ENCODE results near the gene ITPR1. TPM values are rescaled to one million over a fixed set of nuclear protein-coding genes. Genes with fewer than 3 reads are reported as not detected.
"Not testable (repeated sequence)": the region's sequence is repeated elsewhere in the genome, so short reads cannot be mapped to it uniquely, and the experiment has no call there.

The ITPR1 gene
- polyA plus RNA-seq, 1 of the 3 experiments (the other 2 are of a cell fraction): 5.9 TPM

DNA sequence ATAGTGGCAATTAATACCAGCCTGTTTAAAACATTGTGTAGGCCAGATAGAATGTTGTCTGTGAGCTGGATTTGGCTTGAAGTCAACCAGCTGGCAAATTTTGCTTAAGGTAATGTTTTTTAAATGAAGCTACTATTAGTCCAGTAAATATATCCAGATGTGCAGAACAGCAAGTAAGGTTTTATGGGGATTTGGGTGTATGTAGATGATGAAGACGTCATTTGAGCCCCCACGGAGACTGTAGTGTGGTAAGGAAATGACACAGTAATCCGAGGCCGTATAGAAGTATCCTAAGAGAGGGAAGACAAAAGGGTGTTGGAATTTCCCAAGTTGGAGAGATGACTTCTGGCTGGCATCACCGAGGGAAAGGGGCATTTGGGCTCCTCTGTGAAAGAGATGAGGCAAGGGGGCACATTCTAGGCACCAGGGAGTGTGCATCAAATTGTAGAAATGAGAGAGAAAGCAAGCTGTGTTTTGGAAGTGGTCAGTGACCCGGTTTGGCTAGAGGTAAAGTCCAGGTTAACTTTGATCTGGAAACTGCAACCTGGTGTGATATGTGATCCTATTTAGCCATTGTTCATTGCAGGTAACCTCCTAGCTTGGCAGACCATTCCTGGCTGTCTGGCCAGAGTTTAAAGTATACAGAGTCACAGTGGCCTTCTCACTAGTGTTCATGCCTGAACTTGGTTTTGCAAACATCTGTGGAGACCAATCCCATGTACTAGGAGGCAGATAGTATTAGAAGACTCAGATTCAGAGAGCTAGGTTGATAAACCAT, 104.2 kb downstream of the ITPR1 start (continued):
- TF ChIP-seq ELF1 (IDR thresholded peaks at IDR 0.05): no peak
- TF ChIP-seq JUND (IDR thresholded peaks at IDR 0.05): no peak

- not testable (repeated sequence) for H3K27me3 ChIP-seq (ENCODE audit: insufficient read depth)
Observed at GRCh38 chr3:4598232-4598631, 105.1 kb downstream of the ITPR1 start.

DNA sequence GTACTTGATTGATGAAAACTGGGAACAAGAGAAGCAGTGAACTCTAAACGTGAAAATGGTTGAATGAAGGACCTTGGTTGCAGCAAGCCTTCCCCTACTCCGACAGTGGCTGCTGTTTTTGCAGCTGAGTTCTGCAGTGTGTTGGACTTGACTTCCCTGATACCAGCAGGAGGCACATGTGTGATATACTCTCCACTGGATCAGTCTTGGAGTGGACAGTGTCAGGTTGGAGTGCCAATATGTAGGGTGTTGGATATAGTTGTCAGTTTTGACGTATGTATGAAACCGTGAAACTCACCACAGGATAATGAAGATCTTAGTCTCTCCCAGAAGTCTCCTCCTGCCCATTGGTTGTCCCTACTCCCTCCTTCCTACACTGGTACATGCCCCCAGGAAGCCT, 106.5 kb downstream of the ITPR1 start:
- TF ChIP-seq MEF2A (IDR thresholded peaks at IDR 0.05; ENCODE audit: borderline replicate concordance, low read depth): no peak
- TF ChIP-seq, protein P1, sequence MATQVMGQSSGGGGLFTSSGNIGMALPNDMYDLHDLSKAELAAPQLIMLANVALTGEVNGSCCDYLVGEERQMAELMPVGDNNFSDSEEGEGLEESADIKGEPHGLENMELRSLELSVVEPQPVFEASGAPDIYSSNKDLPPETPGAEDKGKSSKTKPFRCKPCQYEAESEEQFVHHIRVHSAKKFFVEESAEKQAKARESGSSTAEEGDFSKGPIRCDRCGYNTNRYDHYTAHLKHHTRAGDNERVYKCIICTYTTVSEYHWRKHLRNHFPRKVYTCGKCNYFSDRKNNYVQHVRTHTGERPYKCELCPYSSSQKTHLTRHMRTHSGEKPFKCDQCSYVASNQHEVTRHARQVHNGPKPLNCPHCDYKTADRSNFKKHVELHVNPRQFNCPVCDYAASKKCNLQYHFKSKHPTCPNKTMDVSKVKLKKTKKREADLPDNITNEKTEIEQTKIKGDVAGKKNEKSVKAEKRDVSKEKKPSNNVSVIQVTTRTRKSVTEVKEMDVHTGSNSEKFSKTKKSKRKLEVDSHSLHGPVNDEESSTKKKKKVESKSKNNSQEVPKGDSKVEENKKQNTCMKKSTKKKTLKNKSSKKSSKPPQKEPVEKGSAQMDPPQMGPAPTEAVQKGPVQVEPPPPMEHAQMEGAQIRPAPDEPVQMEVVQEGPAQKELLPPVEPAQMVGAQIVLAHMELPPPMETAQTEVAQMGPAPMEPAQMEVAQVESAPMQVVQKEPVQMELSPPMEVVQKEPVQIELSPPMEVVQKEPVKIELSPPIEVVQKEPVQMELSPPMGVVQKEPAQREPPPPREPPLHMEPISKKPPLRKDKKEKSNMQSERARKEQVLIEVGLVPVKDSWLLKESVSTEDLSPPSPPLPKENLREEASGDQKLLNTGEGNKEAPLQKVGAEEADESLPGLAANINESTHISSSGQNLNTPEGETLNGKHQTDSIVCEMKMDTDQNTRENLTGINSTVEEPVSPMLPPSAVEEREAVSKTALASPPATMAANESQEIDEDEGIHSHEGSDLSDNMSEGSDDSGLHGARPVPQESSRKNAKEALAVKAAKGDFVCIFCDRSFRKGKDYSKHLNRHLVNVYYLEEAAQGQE (IDR thresholded peaks at IDR 0.05; ENCODE audit: low read depth, low read length): no peak
- TF ChIP-seq GATA2 (CRISPR knock-in tag; IDR thresholded peaks at IDR 0.05): no peak
- TF ChIP-seq GABPA (IDR thresholded peaks at IDR 0.05; ENCODE audit: low read depth): no peak
- TF ChIP-seq TEAD4 (IDR thresholded peaks at IDR 0.05; ENCODE audit: borderline replicate concordance, insufficient read depth): no peak
- TF ChIP-seq CTCF (IDR thresholded peaks at IDR 0.05): no peak
- no peak for TF ChIP-seq RAD21 (IDR thresholded peaks at IDR 0.05; ENCODE audit: low read length)
- no peak for TF ChIP-seq PBX3 (IDR thresholded peaks at IDR 0.05)
- TF ChIP-seq TCF12 (IDR thresholded peaks at IDR 0.05): no peak
- no peak for TF ChIP-seq YY1 (IDR thresholded peaks at IDR 0.05; ENCODE audit: low read depth)
- TF ChIP-seq, protein P2, sequence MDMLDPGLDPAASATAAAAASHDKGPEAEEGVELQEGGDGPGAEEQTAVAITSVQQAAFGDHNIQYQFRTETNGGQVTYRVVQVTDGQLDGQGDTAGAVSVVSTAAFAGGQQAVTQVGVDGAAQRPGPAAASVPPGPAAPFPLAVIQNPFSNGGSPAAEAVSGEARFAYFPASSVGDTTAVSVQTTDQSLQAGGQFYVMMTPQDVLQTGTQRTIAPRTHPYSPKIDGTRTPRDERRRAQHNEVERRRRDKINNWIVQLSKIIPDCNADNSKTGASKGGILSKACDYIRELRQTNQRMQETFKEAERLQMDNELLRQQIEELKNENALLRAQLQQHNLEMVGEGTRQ (IDR thresholded peaks at IDR 0.05; ENCODE audit: borderline replicate concordance, low read depth, low read length): no peak
- TF ChIP-seq RFX5 (IDR thresholded peaks at IDR 0.05; ENCODE audit: low read length): no peak
- TF ChIP-seq FOXJ3 (CRISPR knock-in tag; IDR thresholded peaks at IDR 0.05): no peak
- TF ChIP-seq TAF1 (IDR thresholded peaks at IDR 0.05; ENCODE audit: borderline replicate concordance, low read depth, low read length): no peak
- no peak for TF ChIP-seq FOXM1 (IDR thresholded peaks at IDR 0.05; ENCODE audit: low read depth)
- no peak for TF ChIP-seq POLR2AphosphoS5 (IDR thresholded peaks at IDR 0.05; ENCODE audit: low read depth, low read length)
- TF ChIP-seq JUND (IDR thresholded peaks at IDR 0.05): no peak
- H3K4me3 ChIP-seq (ENCODE audit: low read depth in 2 of 2, low read length in 1 of 2): no peak overlapping the region
- no peak overlapping the region for H3K9ac ChIP-seq
- ChIA-PET CTCF (interaction anchor here (1.9 to 3.0 kb wide), 2 partner anchors 24 to 33 kb away, joined by 4 to 11 read pairs; no protein-coding TSS in a partner anchor), POLR2A (no interaction called here)
- no peaks in the 10 kb centered on the region for H3K27me3 ChIP-seq (ENCODE audit: insufficient read depth)
- no peak overlapping the region for H3K4me2 ChIP-seq
- no peaks in the 10 kb centered on the region for H3K9me3 ChIP-seq
- WGBS (ENCODE audit: low lambda C conversion rate): 93% methylated on average over 4 of the region's 4 CpGs
- no peaks in the 10 kb centered on the region for H3K9me2 ChIP-seq
- H2AFZ ChIP-seq (ENCODE audit: low read depth): no peak overlapping the region
- H3F3A ChIP-seq (replicated peaks; ENCODE audit: insufficient read depth): no peaks in the 10 kb centered on the region
- no peaks in the 10 kb centered on the region for H4K20me1 ChIP-seq (ENCODE audit: insufficient read depth)
- no peak for DNase-seq
- H3K4me1 ChIP-seq (ENCODE audit: control insufficient read depth in 1 of 2, insufficient read depth in 2 of 2, low read depth in 1 of 2, low read length in 1 of 2): peaks cover 0 to 22% of the 10 kb centered on the region in 2 experiments; a peak in 2 of 4 replicates
- H3K36me3 ChIP-seq (replicated peaks in 1 of 2; ENCODE audit: control insufficient read depth in 1 of 2, insufficient read depth in 2 of 2, low read length in 1 of 2): no peaks in the 10 kb centered on the region
- no peak overlapping the region for H3K27ac ChIP-seq (ENCODE audit: low read depth in 2 of 2, low read length in 1 of 2)
- no peaks in the 10 kb centered on the region for H3K79me2 ChIP-seq (ENCODE audit: insufficient read depth)

More at GRCh38 chr3:4598232-4598631, 105.1 kb downstream of the ITPR1 start:
- H3K27ac ChIP-seq (ENCODE audit: low read depth in 2 of 2, low read length in 1 of 2); H3K79me2 ChIP-seq (ENCODE audit: insufficient read depth); H3K9ac ChIP-seq; POLR2A ChIA-PET; H3K36me3 ChIP-seq (replicated peaks in 1 of 2; ENCODE audit: control insufficient read depth in 1 of 2, insufficient read depth in 2 of 2, low read length in 1 of 2); H4K20me1 ChIP-seq (ENCODE audit: insufficient read depth); H3F3A ChIP-seq (replicated peaks; ENCODE audit: insufficient read depth); DNase-seq; H2AFZ ChIP-seq (ENCODE audit: low read depth); H3K4me3 ChIP-seq (ENCODE audit: low read depth in 2 of 2, low read length in 1 of 2); H3K9me3 ChIP-seq; H3K9me2 ChIP-seq; H3K4me2 ChIP-seq: not testable (repeated sequence)
- CTCF ChIA-PET: interaction anchor here (3.0 kb wide), 1 partner anchor 35 kb away, joined by 11 read pairs; no protein-coding TSS in a partner anchor
- 88% methylated on average over 5 of the region's 5 CpGs for WGBS (ENCODE audit: low lambda C conversion rate)
- H3K4me1 ChIP-seq (ENCODE audit: control insufficient read depth in 1 of 2, insufficient read depth in 2 of 2, low read depth in 1 of 2, low read length in 1 of 2): peaks cover 0 to 22% of the 10 kb centered on the region in 2 experiments; a peak in 2 of 4 replicates

All from SK-N-SH (cell line).